8988T (cell line): ENCODE measurements around the gene CAB39.
"Not testable (repeated sequence)": the region's sequence is repeated elsewhere in the genome, so short reads cannot be mapped to it uniquely, and the experiment has no call there.

Experiments
- DNase-seq: peaks from one replicate; pipeline ENCODE4 v3.0.0; 2011

Gene CAB39

GRCh38 chr2:230716588-230716987 lies 3.9 kb downstream of the CAB39 start:
- no peak for DNase-seq

GRCh38 chr2:230717600-230717999 lies 5.0 kb downstream of the CAB39 start:
- no peak for DNase-seq

DNA sequence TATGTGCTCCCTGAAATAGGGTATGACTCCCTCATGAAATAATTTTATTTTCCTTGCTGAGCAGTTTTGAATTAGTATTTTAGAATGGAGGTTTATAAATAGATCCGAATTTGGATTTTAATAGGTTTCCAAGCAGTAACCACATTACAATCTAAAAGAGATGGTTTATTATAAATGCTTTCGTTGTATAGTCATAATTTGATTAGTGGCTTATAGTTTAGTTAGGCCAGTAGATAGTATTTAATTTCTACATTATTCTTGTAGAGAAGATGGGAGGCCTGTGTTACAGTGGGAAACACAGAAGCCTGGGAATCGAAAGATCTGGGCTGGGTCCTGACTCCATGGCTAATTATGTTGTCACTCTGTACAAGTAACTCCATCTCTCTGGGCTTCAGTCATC lies 6.7 kb downstream of the CAB39 start:
- DNase-seq = no peak

GRCh38 chr2:230721712-230722111 lies 9.1 kb downstream of the CAB39 start:
- DNase-seq = no peak

GRCh38 chr2:230722207-230722885 lies 9.7 kb downstream of the CAB39 start:
- no peak for DNase-seq

GRCh38 chr2:230723363-230723762 lies 10.7 kb downstream of the CAB39 start:
- DNase-seq = no peak

GRCh38 chr2:230724957-230725356 lies 12.3 kb downstream of the CAB39 start:
- not testable (repeated sequence) for DNase-seq

DNA sequence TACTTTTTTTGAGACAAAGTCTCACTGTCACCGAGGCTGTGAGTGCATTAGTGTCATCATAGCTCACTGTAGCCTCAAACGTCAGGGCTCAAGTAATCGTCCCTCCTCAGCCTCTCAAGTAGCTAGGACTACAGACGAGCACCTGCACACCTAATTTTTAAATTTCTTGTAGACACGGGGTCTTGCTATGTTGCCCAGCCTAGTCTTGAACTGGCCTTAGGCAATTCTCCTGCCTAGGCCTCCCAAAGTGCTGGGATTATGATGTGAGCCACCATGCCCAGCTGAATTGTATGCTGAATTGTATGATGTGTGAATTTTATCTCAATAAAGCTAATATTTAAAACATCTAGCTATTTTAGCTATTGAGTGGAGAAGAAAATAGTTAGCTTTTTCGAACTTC lies 18.9 kb downstream of the CAB39 start:
- DNase-seq = no peak

DNA sequence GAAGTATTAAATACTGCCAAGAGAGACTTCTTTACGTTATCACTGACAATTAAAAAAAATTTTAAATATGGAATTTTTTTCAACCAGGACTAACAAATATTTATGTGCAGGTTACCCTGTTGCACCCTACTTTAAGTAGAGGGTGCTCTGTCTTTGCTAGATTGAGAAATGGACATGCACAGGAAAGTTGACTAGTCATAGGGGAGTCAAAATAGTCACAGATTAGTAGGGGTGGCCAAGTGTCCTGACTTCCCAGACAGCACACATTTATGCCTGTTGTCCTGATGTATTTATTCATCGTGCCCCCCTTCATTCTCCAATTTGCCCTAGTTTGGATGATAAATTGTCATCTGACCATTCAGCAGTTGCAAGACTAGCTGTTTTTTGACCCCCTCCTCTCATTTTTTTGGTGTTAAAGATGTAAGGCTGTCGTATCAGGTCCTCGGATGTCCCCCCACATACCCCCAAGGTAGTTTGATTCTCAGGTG lies 20.3 kb downstream of the CAB39 start:
- no peak for DNase-seq

GRCh38 chr2:230734247-230735175 lies 21.9 kb downstream of the CAB39 start:
- DNase-seq = no peak

DNA sequence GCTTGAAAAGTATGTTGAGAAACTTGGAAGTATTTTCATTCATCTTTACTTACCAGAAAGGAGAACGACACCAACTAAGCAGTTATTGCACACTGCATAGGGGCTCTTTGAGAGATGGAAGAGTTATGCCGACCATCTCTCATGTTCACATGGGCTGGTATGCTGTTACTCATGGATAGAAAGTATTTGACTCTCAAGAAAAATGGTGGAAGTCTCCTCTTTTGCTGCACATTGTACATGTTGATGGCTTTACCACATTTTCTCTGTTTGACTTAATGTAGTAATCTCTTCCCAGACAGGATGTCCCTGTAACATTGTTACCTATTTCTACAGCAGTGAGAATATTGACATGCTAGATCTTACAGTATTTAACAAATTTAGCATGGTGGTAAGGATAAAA lies 23.2 kb downstream of the CAB39 start:
- no peak for DNase-seq

DNA sequence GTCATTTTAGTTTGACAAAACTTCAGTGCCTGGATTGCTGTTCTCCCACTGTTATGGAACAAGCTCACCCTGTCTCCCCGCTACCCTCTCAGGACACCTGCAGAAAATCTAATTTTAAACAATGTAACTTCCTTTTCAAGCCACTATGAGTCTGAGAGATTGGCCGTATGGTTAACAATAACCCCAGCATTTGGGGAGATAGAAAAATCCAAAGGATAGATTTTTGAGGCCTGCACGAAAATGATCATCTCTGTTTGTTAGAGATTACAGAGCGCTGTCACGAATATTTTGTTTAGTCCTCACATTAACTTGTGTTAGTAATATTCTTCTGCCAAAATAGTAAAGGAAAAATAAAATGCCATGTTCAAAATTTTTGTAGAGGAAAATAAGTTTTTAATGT lies 24.7 kb downstream of the CAB39 start:
- DNase-seq = no peak

- DNase-seq = no peak
Measured at GRCh38 chr2:230737791-230738226, 25.2 kb downstream of the CAB39 start.

GRCh38 chr2:230738391-230738811 lies 25.8 kb downstream of the CAB39 start:
- DNase-seq = no peak

GRCh38 chr2:230738924-230739323 lies 26.3 kb downstream of the CAB39 start:
- DNase-seq = no peak

- no peak for DNase-seq
Measured at GRCh38 chr2:230739961-230740360, 27.3 kb downstream of the CAB39 start.

GRCh38 chr2:230742781-230743180 lies 30.1 kb downstream of the CAB39 start:
- no peak for DNase-seq

DNA sequence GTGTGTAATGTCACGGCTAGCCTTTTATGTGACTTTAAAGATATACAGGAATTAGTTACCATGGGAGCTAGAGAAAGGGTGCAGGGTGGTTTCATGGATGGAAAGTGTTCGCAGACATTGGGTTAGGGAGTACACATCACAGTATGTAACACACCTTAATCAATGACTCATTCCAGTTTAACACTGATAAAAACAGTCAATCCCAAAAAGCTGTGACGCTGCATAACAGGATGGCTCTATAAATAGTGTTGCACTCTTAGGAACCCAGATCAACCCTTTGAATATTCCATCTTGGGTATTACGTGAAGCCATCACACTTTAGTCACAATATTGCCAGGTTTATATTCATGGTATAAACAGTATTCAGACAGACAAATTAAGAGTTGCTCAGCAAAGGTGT lies 33.6 kb downstream of the CAB39 start:
- no peak for DNase-seq

DNA sequence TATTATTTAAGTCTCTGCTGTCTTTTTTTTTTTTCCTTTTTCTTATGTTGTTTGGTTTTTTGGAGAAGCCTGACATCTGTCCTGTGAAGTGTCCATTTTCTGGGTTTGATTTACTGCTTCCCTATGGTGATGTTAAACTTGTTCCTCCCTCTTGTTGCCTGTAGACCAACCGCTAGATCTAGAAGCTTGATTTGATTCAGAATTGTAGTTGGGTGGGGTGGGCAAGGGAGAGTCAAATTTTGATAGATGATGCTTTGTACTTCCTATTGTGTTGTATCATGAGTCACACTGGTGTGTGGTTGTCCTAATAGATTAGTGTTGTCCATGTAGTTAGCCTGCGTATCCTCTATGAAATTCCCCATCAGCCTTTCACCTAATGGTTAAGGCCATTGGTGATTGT lies 35.4 kb downstream of the CAB39 start:
- DNase-seq = no peak

- DNase-seq = no peak
Measured at GRCh38 chr2:230749111-230749510, 36.5 kb downstream of the CAB39 start.

DNA sequence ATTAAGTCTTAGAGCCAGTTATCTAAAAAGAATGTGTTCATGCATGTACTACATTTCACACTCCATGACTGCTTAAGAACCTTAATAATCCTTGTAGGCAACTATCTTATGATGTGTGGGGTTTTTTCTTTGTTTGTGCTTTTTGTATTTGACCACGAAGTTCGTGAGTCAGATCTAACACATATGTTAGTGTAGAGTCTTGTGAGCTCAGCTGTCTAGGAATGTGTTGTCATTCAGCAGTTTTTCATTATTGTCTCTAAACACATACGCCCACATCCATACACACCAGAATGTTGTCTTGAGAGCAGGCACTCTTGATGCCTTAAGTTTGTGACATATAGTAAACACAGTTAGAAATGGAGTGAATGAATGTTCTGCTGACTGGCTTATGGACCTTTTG lies 38.4 kb downstream of the CAB39 start:
- no peak for DNase-seq

DNA sequence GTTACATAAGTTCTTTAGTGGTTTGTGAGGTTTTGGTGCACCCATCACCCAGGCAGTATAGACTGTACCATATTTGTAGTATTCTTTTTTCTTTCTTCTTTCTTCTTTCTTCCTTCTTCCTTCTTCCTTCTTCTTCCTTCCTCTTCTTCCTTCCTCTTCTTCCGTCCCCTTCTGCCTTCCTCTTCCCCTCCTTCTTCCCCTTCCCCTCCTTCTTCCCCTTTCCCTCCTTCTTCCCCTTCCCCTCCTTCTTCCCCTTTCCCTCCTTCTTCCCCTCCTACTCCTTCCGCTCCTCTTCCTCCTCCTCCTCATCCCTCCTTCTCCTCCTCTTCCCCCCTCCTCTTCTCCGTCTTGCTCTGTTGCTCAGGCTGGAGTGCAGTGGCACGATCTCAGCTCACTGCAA lies 41.6 kb downstream of the CAB39 start:
- no peak for DNase-seq

DNA sequence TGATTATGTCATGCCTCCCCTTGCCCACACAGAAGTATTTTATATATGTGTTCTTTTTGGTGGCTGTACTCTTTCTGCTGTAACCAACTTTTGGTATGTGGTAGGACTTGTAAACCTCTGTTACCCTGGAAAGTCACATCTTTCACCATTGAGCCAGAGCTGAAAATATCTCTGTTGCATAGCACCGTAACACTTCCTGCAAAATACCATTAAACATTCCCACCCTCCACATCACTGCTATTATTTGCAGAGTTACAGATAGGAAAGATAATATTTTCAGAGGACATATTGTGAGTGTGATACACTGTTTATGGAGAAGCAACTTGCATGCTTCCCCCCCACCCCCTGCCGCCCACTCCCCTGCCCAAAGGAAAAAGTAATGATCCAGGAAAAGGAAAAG lies 44.8 kb downstream of the CAB39 start:
- DNase-seq = no peak
